Measurements from ENCODE around the gene UTF1.

UTF1 gene

DNA sequence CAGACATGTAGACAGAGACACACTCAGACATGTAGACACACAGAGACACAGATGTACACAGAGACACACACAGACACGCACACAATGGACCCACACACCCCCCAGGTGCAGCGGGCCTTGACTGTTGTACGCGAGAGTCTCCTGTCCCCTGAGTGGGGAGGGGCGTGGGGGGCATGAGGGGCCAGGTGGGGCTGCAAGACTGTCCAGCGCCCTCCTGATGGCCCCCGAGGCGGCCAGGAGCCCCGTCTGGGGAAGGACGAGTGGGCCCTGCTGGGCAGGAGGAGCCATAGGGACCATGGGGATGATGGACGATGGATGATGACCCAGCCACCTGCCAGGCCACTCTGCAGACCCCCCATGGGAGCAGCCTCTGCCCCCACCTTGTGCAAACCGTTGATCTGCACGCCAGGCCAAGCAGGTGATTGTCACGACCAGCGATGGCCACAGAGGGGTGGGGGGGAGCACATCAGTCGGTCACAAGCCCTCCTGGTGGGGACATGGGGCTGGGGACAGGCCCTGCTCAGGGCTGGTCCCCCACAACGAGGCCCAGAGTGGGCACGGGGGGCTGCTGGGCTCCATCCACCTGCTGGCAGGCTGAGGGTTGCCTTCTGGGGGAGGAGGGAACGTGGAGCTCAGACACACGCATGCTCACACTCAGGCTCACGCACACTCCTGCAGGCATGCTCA is 19.2 kb downstream of the UTF1 start:
- TF ChIP-seq, protein P1, sequence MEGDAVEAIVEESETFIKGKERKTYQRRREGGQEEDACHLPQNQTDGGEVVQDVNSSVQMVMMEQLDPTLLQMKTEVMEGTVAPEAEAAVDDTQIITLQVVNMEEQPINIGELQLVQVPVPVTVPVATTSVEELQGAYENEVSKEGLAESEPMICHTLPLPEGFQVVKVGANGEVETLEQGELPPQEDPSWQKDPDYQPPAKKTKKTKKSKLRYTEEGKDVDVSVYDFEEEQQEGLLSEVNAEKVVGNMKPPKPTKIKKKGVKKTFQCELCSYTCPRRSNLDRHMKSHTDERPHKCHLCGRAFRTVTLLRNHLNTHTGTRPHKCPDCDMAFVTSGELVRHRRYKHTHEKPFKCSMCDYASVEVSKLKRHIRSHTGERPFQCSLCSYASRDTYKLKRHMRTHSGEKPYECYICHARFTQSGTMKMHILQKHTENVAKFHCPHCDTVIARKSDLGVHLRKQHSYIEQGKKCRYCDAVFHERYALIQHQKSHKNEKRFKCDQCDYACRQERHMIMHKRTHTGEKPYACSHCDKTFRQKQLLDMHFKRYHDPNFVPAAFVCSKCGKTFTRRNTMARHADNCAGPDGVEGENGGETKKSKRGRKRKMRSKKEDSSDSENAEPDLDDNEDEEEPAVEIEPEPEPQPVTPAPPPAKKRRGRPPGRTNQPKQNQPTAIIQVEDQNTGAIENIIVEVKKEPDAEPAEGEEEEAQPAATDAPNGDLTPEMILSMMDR (IDR thresholded peaks at IDR 0.05; ENCODE audit: low read depth, low read length), result no peak
- no peak for TF ChIP-seq EZH2phosphoT487 (IDR thresholded peaks at IDR 0.05; ENCODE audit: low read depth)
- Histone ChIP-seq H3K4me2 (ENCODE audit: low read length) (no peak overlapping the region), H3K27me3 (ENCODE audit: low read depth, low read length) (peaks cover 5% of the 10 kb centered on the region; the same call in 1 of the 2 replicates), H3K9me3 (ENCODE audit: insufficient read depth, low read length) (no peaks in the 10 kb centered on the region), H3K79me2 (ENCODE audit: low read length) (no peaks in the 10 kb centered on the region), H4K20me1 (ENCODE audit: insufficient read depth, low read length) (no peaks in the 10 kb centered on the region), H2AFZ (ENCODE audit: low read depth, low read length) (no peak overlapping the region), H3K9ac (ENCODE audit: low read length) (no peak overlapping the region), H3K27ac (ENCODE audit: low read length) (no peak overlapping the region), H3K36me3 (replicated peaks; ENCODE audit: low read depth, low read length) (no peaks in the 10 kb centered on the region), H3K4me3 (ENCODE audit: low read length) (no peak overlapping the region), H3K4me1 (ENCODE audit: low read length) (no peaks in the 10 kb centered on the region)

- no peak overlapping the region for H3K4me2 ChIP-seq (ENCODE audit: low read length)
Measured at GRCh38 chr10:133249975-133250754, 20.1 kb downstream of the UTF1 start.

GRCh38 chr10:133251388-133252222 is 21.6 kb downstream of the UTF1 start:
- no peak overlapping the region for H2AFZ ChIP-seq (ENCODE audit: low read depth, low read length)
- no peaks in the 10 kb centered on the region for H3K36me3 ChIP-seq (replicated peaks; ENCODE audit: low read depth, low read length)
- H3K4me2 ChIP-seq (ENCODE audit: low read length), result no peak overlapping the region
- H3K4me3 ChIP-seq (ENCODE audit: low read length), result no peak overlapping the region
- no peaks in the 10 kb centered on the region for H3K79me2 ChIP-seq (ENCODE audit: low read length)
- H3K27ac ChIP-seq (ENCODE audit: low read length), result no peak overlapping the region
- no peaks in the 10 kb centered on the region for H4K20me1 ChIP-seq (ENCODE audit: insufficient read depth, low read length)
- H3K9me3 ChIP-seq (ENCODE audit: insufficient read depth, low read length), result no peaks in the 10 kb centered on the region
- H3K27me3 ChIP-seq (ENCODE audit: low read depth, low read length), result peaks cover 5% of the 10 kb centered on the region; the same call in 1 of the 2 replicates
- no peak for TF ChIP-seq EZH2phosphoT487 (IDR thresholded peaks at IDR 0.05; ENCODE audit: low read depth)
- TF ChIP-seq, protein P1 (IDR thresholded peaks at IDR 0.05; ENCODE audit: low read depth, low read length), result no peak
- H3K9ac ChIP-seq (ENCODE audit: low read length), result no peak overlapping the region
- no peaks in the 10 kb centered on the region for H3K4me1 ChIP-seq (ENCODE audit: low read length)

More at GRCh38 chr10:133249975-133250754, 20.1 kb downstream of the UTF1 start:
- H2AFZ ChIP-seq (ENCODE audit: low read depth, low read length), result no peak overlapping the region
- no peak overlapping the region for H3K9ac ChIP-seq (ENCODE audit: low read length)
- H3K79me2 ChIP-seq (ENCODE audit: low read length), result no peaks in the 10 kb centered on the region
- H3K4me3 ChIP-seq (ENCODE audit: low read length), result no peak overlapping the region
- H4K20me1 ChIP-seq (ENCODE audit: insufficient read depth, low read length), result no peaks in the 10 kb centered on the region
- TF ChIP-seq EZH2phosphoT487 (IDR thresholded peaks at IDR 0.05; ENCODE audit: low read depth), result no peak
- TF ChIP-seq, protein P1 (IDR thresholded peaks at IDR 0.05; ENCODE audit: low read depth, low read length), result no peak
- peaks cover 5% of the 10 kb centered on the region; the same call in 1 of the 2 replicates for H3K27me3 ChIP-seq (ENCODE audit: low read depth, low read length)
- H3K36me3 ChIP-seq (replicated peaks; ENCODE audit: low read depth, low read length), result no peaks in the 10 kb centered on the region
- no peaks in the 10 kb centered on the region for H3K9me3 ChIP-seq (ENCODE audit: insufficient read depth, low read length)
- no peaks in the 10 kb centered on the region for H3K4me1 ChIP-seq (ENCODE audit: low read length)
- no peak overlapping the region for H3K27ac ChIP-seq (ENCODE audit: low read length)

DNA sequence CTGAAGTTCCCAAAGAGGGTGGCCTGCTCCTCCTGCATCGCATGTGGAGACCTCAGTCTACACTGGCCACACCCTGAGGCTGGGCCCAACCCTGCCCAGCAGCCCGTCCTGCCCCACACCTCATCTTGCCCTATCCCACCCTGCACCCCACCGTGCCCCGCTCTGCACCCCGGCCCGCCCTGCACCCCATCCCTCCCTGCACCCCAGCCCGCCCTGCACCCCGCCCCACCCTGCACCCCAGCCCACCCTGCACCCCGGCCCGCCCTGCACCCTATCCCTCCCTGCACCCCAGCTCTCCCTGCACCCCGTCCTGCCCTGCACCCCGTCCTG is 22.2 kb downstream of the UTF1 start:
- Histone ChIP-seq H3K9me3 (ENCODE audit: insufficient read depth, low read length) (no peaks in the 10 kb centered on the region), H3K36me3 (replicated peaks; ENCODE audit: low read depth, low read length) (no peaks in the 10 kb centered on the region), H3K27ac (ENCODE audit: low read length) (no peak overlapping the region), H3K4me3 (ENCODE audit: low read length) (no peak overlapping the region), H3K27me3 (ENCODE audit: low read depth, low read length) (peaks cover 5% of the 10 kb centered on the region; the same call in 1 of the 2 replicates), H3K79me2 (ENCODE audit: low read length) (no peaks in the 10 kb centered on the region), H2AFZ (ENCODE audit: low read depth, low read length) (no peak overlapping the region), H3K4me1 (ENCODE audit: low read length) (peaks cover 3% of the 10 kb centered on the region), H3K9ac (ENCODE audit: low read length) (no peak overlapping the region), H4K20me1 (ENCODE audit: insufficient read depth, low read length) (no peaks in the 10 kb centered on the region), H3K4me2 (ENCODE audit: low read length) (no peak overlapping the region)
- TF ChIP-seq EZH2phosphoT487 (IDR thresholded peaks at IDR 0.05; ENCODE audit: low read depth), result no peak
- TF ChIP-seq, protein P1 (IDR thresholded peaks at IDR 0.05; ENCODE audit: low read depth, low read length), result no peak
